Activated CD4-positive, CD25-positive, alpha-beta regulatory T cell (primary cell): ENCODE results near the gene TSHZ1.
"Not testable (repeated sequence)": the region's sequence is repeated elsewhere in the genome, so short reads cannot be mapped to it uniquely, and the experiment has no call there.

Source experiments
- DNase-seq, 4 experiments: peaks; one replicate each; lab custom pipeline; 2025; lab: John Stamatoyannopoulos, UW

The TSHZ1 gene

GRCh38 chr18:75179819-75180600 is 30.6 kb upstream of the TSHZ1 start:
- no peak for DNase-seq

- no peak for DNase-seq
Observed at GRCh38 chr18:75183524-75183923, 27.1 kb upstream of the TSHZ1 start.

GRCh38 chr18:75183973-75184493 is 26.6 kb upstream of the TSHZ1 start:
- DNase-seq = no peak

- no peak for DNase-seq
Observed at GRCh38 chr18:75185460-75185859, 25.1 kb upstream of the TSHZ1 start.

GRCh38 chr18:75187702-75188101 is 22.9 kb upstream of the TSHZ1 start:
- not testable (repeated sequence) for DNase-seq

- DNase-seq = no peak
Observed at GRCh38 chr18:75189696-75190095, 20.9 kb upstream of the TSHZ1 start.

GRCh38 chr18:75192899-75193298 is 17.7 kb upstream of the TSHZ1 start:
- DNase-seq = no peak

- no peak for DNase-seq
Observed at GRCh38 chr18:75198036-75198435, 12.6 kb upstream of the TSHZ1 start.

- no peak for DNase-seq
Observed at GRCh38 chr18:75199327-75199726, 11.3 kb upstream of the TSHZ1 start.

GRCh38 chr18:75200071-75200470 is 10.5 kb upstream of the TSHZ1 start:
- no peak for DNase-seq

- no peak for DNase-seq
Observed at GRCh38 chr18:75200605-75201280, 9.9 kb upstream of the TSHZ1 start.

- no peak for DNase-seq
Observed at GRCh38 chr18:75201282-75202270, 9.0 kb upstream of the TSHZ1 start.

GRCh38 chr18:75202696-75203365 is 7.8 kb upstream of the TSHZ1 start:
- DNase-seq = no peak

GRCh38 chr18:75203416-75204268 is 7.0 kb upstream of the TSHZ1 start:
- no peak for DNase-seq

GRCh38 chr18:75204269-75204731 is 6.3 kb upstream of the TSHZ1 start:
- no peak for DNase-seq

- no peak for DNase-seq
Observed at GRCh38 chr18:75204732-75205513, 5.7 kb upstream of the TSHZ1 start.

- DNase-seq = no peak
Observed at GRCh38 chr18:75205514-75206132, 5.0 kb upstream of the TSHZ1 start.

- DNase-seq = no peak
Observed at GRCh38 chr18:75206452-75207309, 3.9 kb upstream of the TSHZ1 start.
